ENCODE measurements around the gene NKD1.
"Not testable (repeated sequence)": the region's sequence is repeated elsewhere in the genome, so short reads cannot be mapped to it uniquely, and the experiment has no call there.

The NKD1 gene, protein sequence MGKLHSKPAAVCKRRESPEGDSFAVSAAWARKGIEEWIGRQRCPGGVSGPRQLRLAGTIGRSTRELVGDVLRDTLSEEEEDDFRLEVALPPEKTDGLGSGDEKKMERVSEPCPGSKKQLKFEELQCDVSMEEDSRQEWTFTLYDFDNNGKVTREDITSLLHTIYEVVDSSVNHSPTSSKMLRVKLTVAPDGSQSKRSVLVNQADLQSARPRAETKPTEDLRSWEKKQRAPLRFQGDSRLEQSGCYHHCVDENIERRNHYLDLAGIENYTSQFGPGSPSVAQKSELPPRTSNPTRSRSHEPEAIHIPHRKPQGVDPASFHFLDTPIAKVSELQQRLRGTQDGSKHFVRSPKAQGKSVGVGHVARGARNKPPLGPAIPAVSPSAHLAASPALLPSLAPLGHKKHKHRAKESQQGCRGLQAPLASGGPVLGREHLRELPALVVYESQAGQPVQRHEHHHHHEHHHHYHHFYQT

GRCh38 chr16:50548125-50548908, at the start of gene NKD1:
Gene NKD1 (plus strand): TSS chr16:50548396. CDS start chr16:50548554, 158 bp downstream.
- peak; percentile 83 for DNase-seq

DNA sequence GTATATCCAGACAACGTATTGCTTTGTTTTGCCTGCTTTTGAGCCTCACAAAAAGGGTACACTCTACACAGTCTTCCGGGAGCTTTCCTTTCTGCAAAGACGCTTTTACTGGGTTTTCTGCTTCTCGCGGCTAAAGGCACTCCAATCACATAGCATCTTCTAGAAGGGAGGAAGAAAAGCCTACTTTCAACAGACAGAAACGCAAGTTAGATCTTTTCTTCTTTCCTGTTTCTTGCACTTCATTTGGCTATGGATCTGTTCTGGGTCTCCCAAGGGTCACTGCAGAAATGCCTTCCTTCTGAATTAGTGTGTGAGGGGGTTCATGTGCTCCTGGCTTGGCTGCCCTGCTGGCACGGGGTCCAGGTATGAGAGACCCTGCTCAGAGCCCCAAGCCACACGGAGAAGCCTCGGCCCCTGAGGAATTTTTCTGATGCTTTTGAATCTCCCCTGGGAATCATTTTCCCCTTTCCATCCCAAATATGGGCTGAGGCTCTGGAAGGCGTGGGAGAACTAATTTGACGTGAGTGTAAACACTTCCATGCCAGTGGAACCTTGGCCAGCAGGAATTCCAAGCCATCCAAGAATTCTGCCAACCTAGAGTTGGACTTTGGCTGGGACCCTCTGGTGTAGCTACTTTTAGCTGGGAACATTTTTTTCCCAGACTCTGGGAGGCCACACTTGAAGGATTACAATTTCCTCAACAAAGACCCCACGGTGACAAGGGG, 49.6 kb upstream of the NKD1 start:
- no peak for DNase-seq

- no peak for DNase-seq
These were observed 48.9 kb upstream of the NKD1 start for GRCh38 chr16:50499254-50499653.

GRCh38 chr16:50500171-50500874, 47.9 kb upstream of the NKD1 start:
- DNase-seq, result no peak

- no peak for DNase-seq
These were observed 46.9 kb upstream of the NKD1 start for GRCh38 chr16:50501251-50501650.

- DNase-seq, result no peak
These were observed 46.1 kb upstream of the NKD1 start for GRCh38 chr16:50501986-50502615.

GRCh38 chr16:50502616-50503011, 45.6 kb upstream of the NKD1 start:
- no peak for DNase-seq

DNA sequence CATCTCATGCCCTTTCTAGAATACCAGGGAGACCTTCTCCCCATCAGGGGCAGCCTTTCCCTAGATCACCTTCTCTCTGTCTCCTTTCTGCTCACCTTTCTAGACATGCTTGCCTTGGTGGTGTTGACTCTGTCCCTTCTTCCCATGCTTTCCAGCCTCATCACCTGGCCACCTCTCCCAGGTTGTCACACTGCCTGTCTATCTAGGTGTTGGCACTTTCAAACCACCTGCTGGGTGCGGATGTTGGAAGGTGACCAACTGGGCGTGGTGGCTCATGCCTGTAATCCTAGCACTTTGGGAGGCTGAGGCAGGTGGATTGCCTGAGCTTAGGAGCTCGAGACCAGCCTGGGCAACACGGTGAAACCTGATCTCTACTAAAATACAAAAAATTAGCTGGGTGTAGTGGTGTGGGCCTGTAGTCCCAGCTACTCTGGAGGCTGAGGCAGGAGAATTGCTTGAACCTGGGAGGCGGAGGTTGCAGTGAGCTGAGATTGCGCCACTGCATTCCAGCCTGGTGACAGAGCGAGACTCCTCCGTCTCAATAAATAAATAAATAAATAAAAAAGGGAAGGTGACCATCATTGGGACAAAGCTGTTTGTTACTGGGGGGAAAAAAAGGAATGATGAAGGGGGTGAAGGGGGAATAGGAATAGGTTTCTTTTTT, 44.2 kb upstream of the NKD1 start:
- DNase-seq, result not testable (repeated sequence)

- no peak for DNase-seq
These were observed 43.1 kb upstream of the NKD1 start for GRCh38 chr16:50505115-50505514.

- no peak for DNase-seq
These were observed 42.3 kb upstream of the NKD1 start for GRCh38 chr16:50505714-50506542.

DNA sequence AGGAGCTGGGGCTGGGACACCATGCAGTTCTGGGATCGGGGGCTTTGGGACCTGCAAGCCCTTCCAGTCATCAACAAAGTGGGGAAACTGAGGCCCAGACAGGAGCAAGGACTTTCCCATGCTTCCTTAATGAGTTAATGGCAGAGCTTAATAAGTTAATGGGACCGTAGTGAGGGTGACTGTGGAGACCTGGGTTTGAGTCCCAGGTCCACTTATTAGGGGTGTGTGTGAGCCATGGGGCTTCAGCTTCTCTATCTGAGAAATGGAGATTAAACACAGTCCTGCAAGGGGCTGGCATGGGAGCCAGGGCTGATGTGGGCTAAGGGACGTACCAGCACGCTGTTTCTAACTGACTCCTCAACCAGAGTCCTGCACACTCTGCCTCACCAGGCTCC, 41.7 kb upstream of the NKD1 start:
- DNase-seq, result no peak

- DNase-seq, result no peak
These were observed 40.8 kb upstream of the NKD1 start for GRCh38 chr16:50507397-50507796.

DNA sequence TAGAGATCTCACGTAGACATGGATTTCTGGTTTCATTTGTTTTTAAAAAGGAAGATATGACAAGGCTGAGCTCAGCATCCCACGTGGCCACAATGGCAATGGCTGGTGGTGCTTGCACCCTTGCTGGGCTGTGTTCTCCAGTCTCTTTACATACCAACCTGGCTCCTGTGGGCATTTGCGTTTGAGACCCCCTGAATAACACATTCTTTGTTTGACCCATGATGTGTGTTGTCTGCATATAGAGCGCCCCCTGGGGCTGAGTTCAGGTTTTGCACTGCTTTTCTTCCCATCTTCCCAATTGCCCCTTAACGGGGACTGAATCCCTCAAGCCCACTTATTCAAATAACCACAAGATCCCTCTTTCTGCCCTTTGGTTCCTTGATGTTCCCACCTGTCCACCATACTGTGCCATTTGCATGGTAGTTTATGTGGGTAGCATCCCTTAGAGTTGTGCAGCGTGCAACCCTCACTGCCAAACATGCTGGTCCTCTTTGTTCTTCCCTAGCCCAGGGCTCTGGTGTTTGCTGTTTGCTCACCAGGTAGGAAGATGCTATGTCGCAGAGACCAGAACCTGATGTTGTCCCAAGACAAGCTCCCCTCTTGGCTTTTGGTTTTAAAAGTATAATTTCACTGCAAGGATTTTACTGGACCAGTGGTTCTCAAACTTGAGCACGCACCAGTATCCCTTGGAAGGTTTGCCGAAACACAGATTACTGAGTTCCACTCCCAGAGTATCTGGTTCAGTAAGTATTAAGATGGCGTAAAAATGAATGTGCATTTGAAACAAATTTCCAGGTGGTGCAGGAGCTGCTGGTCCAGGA, 38.5 kb upstream of the NKD1 start:
- peak; percentile 3 for DNase-seq

- no peak for DNase-seq
These were observed 33.0 kb upstream of the NKD1 start for GRCh38 chr16:50515218-50515617.

- no peak for DNase-seq
These were observed 31.8 kb upstream of the NKD1 start for GRCh38 chr16:50516401-50516800.

DNA sequence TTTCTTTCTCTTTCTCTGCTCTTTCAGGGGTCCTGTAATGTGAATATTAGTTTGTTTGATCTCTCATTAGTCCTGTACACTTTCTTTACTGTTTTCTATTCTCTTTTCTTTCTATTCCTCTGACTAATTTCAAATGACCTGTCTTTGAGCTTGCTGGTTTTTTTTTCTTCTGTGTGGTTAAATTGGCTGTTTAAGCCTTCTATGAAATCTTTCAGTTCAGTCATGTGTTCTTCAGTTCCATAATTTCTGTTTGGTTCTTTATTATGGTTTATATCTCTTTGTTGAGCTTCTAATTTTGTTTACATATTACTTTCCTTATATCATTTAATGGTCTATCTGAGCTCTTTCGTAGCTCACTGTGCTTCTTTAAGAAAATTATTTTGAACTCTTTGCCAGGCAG, 31.3 kb upstream of the NKD1 start:
- no peak for DNase-seq

- no peak for DNase-seq
These were observed 30.5 kb upstream of the NKD1 start for GRCh38 chr16:50517450-50518252.

- no peak for DNase-seq
These were observed 29.2 kb upstream of the NKD1 start for GRCh38 chr16:50519001-50519400.

- DNase-seq, result no peak
These were observed 28.6 kb upstream of the NKD1 start for GRCh38 chr16:50519602-50520001.
